GM12878 (cell line): Measurements from ENCODE around the gene FATE1. TPM values are rescaled to one million over a fixed set of nuclear protein-coding genes. Genes with fewer than 3 reads are reported as not detected.

Experiments
- ATAC-seq: fragments of 200-7000 bp; cut with Tn5 transposase; 3 replicates; pipeline ENCODE4 v1.9.1; 2020; ENCODE audit warnings: mild to moderate bottlenecking, moderate library complexity
- BruUV-seq: library from RNA; stranded (reverse); fragments of 400-500 nt; replicated peaks from 2 replicates; lab custom pipeline; 2021; lab: Mats Ljungman, UMichigan
- CTCF ChIA-PET: fragments of 300-600 bp; sonication (Branson Sonifier 250); formaldehyde crosslinking; extraction: SDS; loops from one replicate; lab custom pipeline; 2021; ENCODE audit warnings: inconsistent platforms; lab: Yijun Ruan, JAX
- POLR2A ChIA-PET: fragments of 350-600 bp; formaldehyde crosslinking; extraction: SDS; loops from one replicate; lab custom pipeline; 2021; ENCODE audit warnings: inconsistent platforms; lab: Charles Lee
- RAD21 ChIA-PET: fragments of 300-600 bp; sonication (Branson Sonifier 250); formaldehyde crosslinking; loops from one replicate; lab custom pipeline; 2023; ENCODE audit warnings: antibody characterized with exemption; ENCODE audit not compliant: unreplicated experiment; lab: Charles Lee
- SMC1A ChIA-PET: fragments of 300-600 bp; sonication (Branson Sonifier 250); formaldehyde crosslinking; loops from one replicate; lab custom pipeline; 2023; ENCODE audit not compliant: unreplicated experiment, uncharacterized antibody; lab: Charles Lee
- DNase-seq: peaks from one replicate; pipeline ENCODE4 v3.0.0-alpha.2; 2011; ENCODE audit warnings: low read depth, low spot score
- FAIRE-seq: peaks from 3 replicates; lab custom pipeline; 2011; peaks lifted over from hg19 to GRCh38; lab: Jason Lieb, UNC
- H2AFZ ChIP-seq: 2 replicates; pipeline ENCODE4 v1.6.0; 2011; ENCODE audit warnings: low read depth, low read length, control low read depth; ENCODE audit not compliant: control insufficient read depth
- H3K27ac ChIP-seq: 2 replicates; pipeline ENCODE4 v1.5.1; 2011; ENCODE audit warnings: control low read depth; ENCODE audit not compliant: control insufficient read depth, insufficient read depth
- H3K27me3 ChIP-seq, 2 experiments: replicated peaks in 1 of 2; 2 replicates each; pipeline versions ENCODE4 v1.6.0 to v1.6.1; 2011; ENCODE audit warnings: low read length in 1 of 2; ENCODE audit not compliant: control insufficient read depth in 2 of 2, insufficient read depth in 2 of 2
- H3K36me3 ChIP-seq, 2 experiments: 2 replicates each; pipeline ENCODE4 v1.5.1; 2011; ENCODE audit warnings: low read length in 1 of 2; ENCODE audit not compliant: control insufficient read depth in 2 of 2, insufficient read depth in 2 of 2
- H3K4me1 ChIP-seq: 2 replicates; pipeline ENCODE4 v1.6.1; 2011; ENCODE audit warnings: mild to moderate bottlenecking, low read length, moderate library complexity, mixed read lengths; ENCODE audit not compliant: control insufficient read depth, insufficient read depth
- H3K4me2 ChIP-seq: 2 replicates; pipeline ENCODE4 v1.6.0; 2011; ENCODE audit warnings: control low read depth; ENCODE audit not compliant: control insufficient read depth, insufficient read depth
- H3K4me3 ChIP-seq: fragments of 200-600 bp; sonication (generic); 2 replicates; pipeline ENCODE4 v1.5.1; 2016
- H3K79me2 ChIP-seq: 2 replicates; pipeline ENCODE4 v1.6.0; 2011; ENCODE audit warnings: low read length; ENCODE audit not compliant: control insufficient read depth, insufficient read depth
- H3K9ac ChIP-seq: 2 replicates; pipeline ENCODE4 v1.8.0; 2011; ENCODE audit warnings: low read length, control low read depth, mixed read lengths; ENCODE audit not compliant: control insufficient read depth, insufficient read depth
- H3K9me3 ChIP-seq: replicated peaks from 3 replicates; pipeline ENCODE4 v1.5.1; 2011; ENCODE audit warnings: mild to moderate bottlenecking, low read length; ENCODE audit not compliant: control insufficient read depth, insufficient read depth
- H4K20me1 ChIP-seq: 2 replicates; pipeline ENCODE4 v1.6.0; 2011; ENCODE audit not compliant: control insufficient read depth, insufficient read depth
- ASH2L ChIP-seq: fragments of 300-600, 200-600 bp; sonication (generic); IDR thresholded peaks from 2 replicates; pipeline ENCODE4 v1.6.1; 2017; ENCODE audit warnings: low read depth, mild to moderate bottlenecking, borderline replicate concordance
- ATF7 ChIP-seq: fragments of 450-650 bp; IDR thresholded peaks from 2 replicates; pipeline ENCODE4 v1.6.1; 2016; ENCODE audit warnings: low read depth, mild to moderate bottlenecking
- CREB1 ChIP-seq: IDR thresholded peaks from 2 replicates; pipeline ENCODE4 v1.6.1; 2012; ENCODE audit warnings: low read depth, mild to moderate bottlenecking, inconsistent platforms
- CREM ChIP-seq: IDR thresholded peaks from 2 replicates; pipeline ENCODE4 v1.6.1; 2014; ENCODE audit warnings: antibody characterized with exemption, low read depth
- E2F4 ChIP-seq: IDR thresholded peaks from 2 replicates; pipeline ENCODE4 v1.6.1; 2012; ENCODE audit warnings: low read depth, low read length, improper control_type of control experiment
- E2F8 ChIP-seq: fragments of 450-650 bp; IDR thresholded peaks from 2 replicates; pipeline ENCODE4 v1.6.1; 2018; ENCODE audit warnings: mild to moderate bottlenecking, low read depth, moderate library complexity; ENCODE audit not compliant: partially characterized antibody
- EED ChIP-seq: sonication (generic); IDR thresholded peaks from 2 replicates; pipeline ENCODE4 v1.6.1; 2016; ENCODE audit warnings: antibody characterized with exemption, low read depth
- HDAC6 ChIP-seq: fragments of 200-600 bp; sonication (generic); IDR thresholded peaks from one replicate; pipeline ENCODE4 v1.8.0; 2017; ENCODE audit warnings: antibody characterized with exemption; ENCODE audit not compliant: unreplicated experiment
- HDGF ChIP-seq: fragments of 450-650 bp; IDR thresholded peaks from 2 replicates; pipeline ENCODE4 v1.6.1; 2016; ENCODE audit warnings: antibody characterized with exemption
- JUNB ChIP-seq: IDR thresholded peaks from 2 replicates; pipeline ENCODE4 v1.6.1; 2016; ENCODE audit warnings: antibody characterized with exemption, mild to moderate bottlenecking
- MAX ChIP-seq: IDR thresholded peaks from 2 replicates; pipeline ENCODE4 v1.6.1; 2012; ENCODE audit warnings: low read depth, low read length, improper control_type of control experiment
- MXI1 ChIP-seq: fragments of 150-350 bp; IDR thresholded peaks from 2 replicates; pipeline ENCODE4 v1.6.1; 2011; ENCODE audit warnings: low read depth, mild to moderate bottlenecking, inconsistent platforms, low read length, improper control_type of control experiment
- NFXL1 ChIP-seq: fragments of 450-650 bp; IDR thresholded peaks from 2 replicates; pipeline ENCODE4 v1.6.1; 2017; ENCODE audit warnings: antibody characterized with exemption, mild to moderate bottlenecking, borderline replicate concordance
- NFYB ChIP-seq: IDR thresholded peaks from 2 replicates; pipeline ENCODE4 v1.6.1; 2011; ENCODE audit warnings: low read depth, mild to moderate bottlenecking, low read length, improper control_type of control experiment, moderate library complexity; ENCODE audit not compliant: insufficient read depth
- RB1 ChIP-seq: fragments of 450-650 bp; formaldehyde crosslinking; IDR thresholded peaks from 2 replicates; pipeline ENCODE4 v1.6.1; 2017; ENCODE audit warnings: mild to moderate bottlenecking, borderline replicate concordance
- SUZ12 ChIP-seq: fragments of 200-600 bp; sonication (generic); IDR thresholded peaks from one replicate; pipeline ENCODE4 v1.6.1; 2018; ENCODE audit warnings: antibody characterized with exemption, mild to moderate bottlenecking; ENCODE audit not compliant: unreplicated experiment
- ZNF622 ChIP-seq: fragments of 450-650 bp; IDR thresholded peaks from 2 replicates; pipeline ENCODE4 v1.6.1; 2017; ENCODE audit warnings: mild to moderate bottlenecking, inconsistent platforms
- WGBS: methylation state at CpG from one replicate; pipeline ENCODE4 v1.1.6; 2016; ENCODE audit warnings: low lambda C conversion rate; ENCODE audit not compliant: insufficient replicate concordance, insufficient coverage; ENCODE audit errors: missing lambda C conversion rate; 5-methylcytosine and 5-hydroxymethylcytosine counted together
- in situ Hi-C: fragments of 300-500 bp; cut with MboI; formaldehyde crosslinking; loops from 9 replicates; pipeline ENCODE4 v1.14.3; 2018; ENCODE audit warnings: mixed read lengths
- intact Hi-C: fragments of 100-400 bp; cut with micrococcal nuclease; formaldehyde crosslinking; loops from one replicate; pipeline ENCODE4 v1.14.2; 2022; ENCODE audit not compliant: unreplicated experiment
- polyA plus RNA-seq, 11 experiments: library from polyadenylated mRNA; depleted of rRNA in 4 of 11; unstranded in 6 of 11; stranded (reverse) in 5 of 11; fragments of >200 nt; fragmentation: Nextera tagmentation in 4 of 11; fragmentation: Illumina TruSeq in 1 of 11; extraction: Ambion mirVana in 4 of 11; extraction: Trizol in 1 of 11; gene quantifications; 1 replicate in 1 of 11; 2 replicates in 10 of 11; pipeline versions ENCODE4 v1.2.1 to v1.2.3, GENCODE V29; 2011 to 2016; ENCODE audit warnings: inconsistent platforms in 2 of 11, missing spikeins in 2 of 11, low read depth in 1 of 11
- total RNA-seq, 4 experiments: library from RNA; depleted of rRNA in 3 of 4; stranded (reverse); fragments of >200 nt in 3 of 4; fragmentation: Illumina TruSeq in 1 of 4; extraction: Trizol in 1 of 4; gene quantifications; 2 replicates each; pipeline versions ENCODE4 v1.2.1 to v1.2.3, GENCODE V29; 2013 to 2021
- TF ChIP-seq, protein P1 (sequence below): fragments of 450-650 bp; IDR thresholded peaks from 2 replicates; pipeline ENCODE4 v1.6.1; 2016; ENCODE audit warnings: mild to moderate bottlenecking

Gene FATE1
- total and polyA plus RNA-seq, 10 of the 15 experiments (the other 5 are each of a cell fraction or from before 2014, with no cell fraction given): 0.26 to 0.28 TPM; not detected in 8

DNA sequence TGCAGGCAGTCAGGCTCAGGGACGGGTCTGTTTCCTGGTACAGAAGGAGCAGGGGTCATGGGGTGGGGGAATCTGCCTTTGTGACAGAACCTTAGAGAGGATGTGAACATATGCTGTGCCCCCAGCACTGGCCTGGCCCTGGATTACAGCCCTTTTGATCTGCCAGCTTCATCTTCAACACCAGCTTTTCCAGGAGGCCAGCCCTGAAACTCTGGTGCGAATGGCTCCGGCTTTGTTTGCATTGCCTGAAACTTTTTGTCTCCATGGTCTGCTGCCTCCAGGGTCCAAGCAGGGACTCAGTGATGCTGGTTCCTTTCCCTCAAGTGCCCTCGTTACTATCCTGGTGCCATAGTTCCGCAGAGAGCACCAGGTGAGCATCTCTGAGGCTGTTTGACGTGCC lies 20.9 kb downstream of the FATE1 start (continued):
- TF ChIP-seq, protein P1, sequence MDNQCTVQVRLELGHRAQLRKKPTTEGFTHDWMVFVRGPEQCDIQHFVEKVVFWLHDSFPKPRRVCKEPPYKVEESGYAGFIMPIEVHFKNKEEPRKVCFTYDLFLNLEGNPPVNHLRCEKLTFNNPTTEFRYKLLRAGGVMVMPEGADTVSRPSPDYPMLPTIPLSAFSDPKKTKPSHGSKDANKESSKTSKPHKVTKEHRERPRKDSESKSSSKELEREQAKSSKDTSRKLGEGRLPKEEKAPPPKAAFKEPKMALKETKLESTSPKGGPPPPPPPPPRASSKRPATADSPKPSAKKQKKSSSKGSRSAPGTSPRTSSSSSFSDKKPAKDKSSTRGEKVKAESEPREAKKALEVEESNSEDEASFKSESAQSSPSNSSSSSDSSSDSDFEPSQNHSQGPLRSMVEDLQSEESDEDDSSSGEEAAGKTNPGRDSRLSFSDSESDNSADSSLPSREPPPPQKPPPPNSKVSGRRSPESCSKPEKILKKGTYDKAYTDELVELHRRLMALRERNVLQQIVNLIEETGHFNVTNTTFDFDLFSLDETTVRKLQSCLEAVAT: no peak
- no peak for TF ChIP-seq MAX
- TF ChIP-seq, all 136 proteins: peak for 0

GRCh38 chrX:151737494-151737893 lies 21.7 kb downstream of the FATE1 start:
- no peak for ATAC-seq
- no peaks in the 10 kb centered on the region for H4K20me1 ChIP-seq
- H2AFZ ChIP-seq: no peak overlapping the region
- no peaks in the 10 kb centered on the region for H3K4me1 ChIP-seq
- RAD21 ChIA-PET: no interaction called here
- H3K36me3 ChIP-seq: no peaks in the 10 kb centered on the region
- WGBS: 0% methylated on average over 5 of the region's 5 CpGs
- H3K9me3 ChIP-seq: no peaks in the 10 kb centered on the region
- CTCF ChIA-PET: interaction anchor here (1.1 kb wide), 1 partner anchor 23 kb away, joined by 3 read pairs; no protein-coding TSS in a partner anchor
- in situ Hi-C loops (no loop called here), intact Hi-C loops (no loop called here)
- H3K27ac ChIP-seq: no peak overlapping the region
- no peaks in the 10 kb centered on the region; a peak in 1 of 4 replicates for H3K27me3 ChIP-seq
- BruUV-seq: no TSS peak
- FAIRE-seq: no peak
- H3K4me3 ChIP-seq: no peak overlapping the region
- H3K79me2 ChIP-seq: no peaks in the 10 kb centered on the region
- no peak for DNase-seq
- SMC1A ChIA-PET: no interaction called here
- POLR2A ChIA-PET: no interaction called here
- no peak overlapping the region for H3K4me2 ChIP-seq
- H3K9ac ChIP-seq: no peak overlapping the region
- no peak for TF ChIP-seq ATF7
- no peak for TF ChIP-seq HDAC6
- TF ChIP-seq CREB1: no peak
- TF ChIP-seq ZNF622: no peak
- TF ChIP-seq E2F4: no peak
- no peak for TF ChIP-seq MXI1
- TF ChIP-seq HDGF: no peak
- no peak for TF ChIP-seq ASH2L
- no peak for TF ChIP-seq SUZ12
- no peak for TF ChIP-seq E2F8
- no peak for TF ChIP-seq EED
- no peak for TF ChIP-seq RB1
- TF ChIP-seq JUNB: no peak
- TF ChIP-seq NFYB: no peak
- no peak for TF ChIP-seq NFXL1
- no peak for TF ChIP-seq CREM
